Left lung (tissue), 10 donors: ENCODE data around the gene HECTD4. TPM values are rescaled to one million over a fixed set of nuclear protein-coding genes. Genes with fewer than 3 reads are reported as not detected.

Experiments
- ATAC-seq: fragments of 200-7000 bp; cut with Tn5 transposase; one replicate; pipeline ENCODE4 v1.9.1; 2020; ENCODE audit warnings: moderate library complexity
- DNase-seq, 4 donors: peaks; one replicate each; pipeline ENCODE4 v3.0.0-alpha.2; 2013 to 2020
- H3K27ac ChIP-seq, 2 donors: fragments of 200-600 bp; sonication (generic) in 1 of 2; one replicate each; pipeline versions ENCODE4 v1.5.0 to v1.8.0; 2020 to 2021
- H3K27me3 ChIP-seq, 2 donors: fragments of 200-600 bp; sonication (generic) in 1 of 2; one replicate each; pipeline versions ENCODE4 v1.5.0 to v1.8.0; 2020 to 2021
- H3K36me3 ChIP-seq, 2 donors: fragments of 200-600 bp; sonication (generic) in 1 of 2; one replicate each; pipeline versions ENCODE4 v1.5.0 to v1.8.0; 2020 to 2021
- H3K4me1 ChIP-seq, 2 donors: fragments of 200-600 bp; one replicate each; pipeline ENCODE4 v1.8.0; 2021
- H3K4me3 ChIP-seq, 2 donors: fragments of 200-600 bp; sonication (generic) in 1 of 2; one replicate each; pipeline versions ENCODE4 v1.5.0 to v1.8.0; 2020 to 2021; ENCODE audit warnings: mild to moderate bottlenecking in 1 of 2
- H3K9me3 ChIP-seq, 2 donors: fragments of 200-600 bp; sonication (generic) in 1 of 2; one replicate each; pipeline versions ENCODE4 v1.5.0 to v1.8.0; 2020 to 2021
- CTCF ChIP-seq, 2 donors: fragments of 200-600 bp; sonication (generic) in 1 of 2; IDR thresholded peaks; one replicate each; pipeline versions ENCODE4 v1.5.0 to v1.8.0; 2021; ENCODE audit warnings: antibody characterized with exemption in 2 of 2
- intact Hi-C, 2 donors: fragments of 100-400 bp; cut with DNase I; formaldehyde crosslinking; loops; one replicate each; pipeline versions ENCODE4 v1.11.2 to v1.14.2; 2022
- polyA plus RNA-seq, 6 donors: library from polyadenylated mRNA; unstranded; fragments of 120-200 nt; gene quantifications; one replicate each; pipeline ENCODE4 v1.2.1, GENCODE V29; 2013; ENCODE audit not compliant: insufficient read length in 6 of 6
- total RNA-seq, 2 donors: library from RNA; stranded (reverse); fragmentation: NEBNext Ultra II Directional; extraction: Animal tissue kit (Norgen Biotek cat#: 25700); gene quantifications; one replicate each; pipeline ENCODE4 v1.2.1, GENCODE V29; 2021
- donor health status: DM: no; HTN: yes; CAD: no.
- donor health status: DM: no; HTN: no; CAD: no.

The HECTD4 gene
- total and polyA plus RNA-seq, 8 donors, result 41.3 to 78.6 (median 64.9) TPM

- Histone ChIP-seq H3K36me3 (peaks cover 0 to 46% of the 10 kb centered on the region in 2 donors), H3K9me3 (no peaks in the 10 kb centered on the region), H3K4me1 (no peaks in the 10 kb centered on the region), H3K27ac (no peak overlapping the region), H3K4me3 (no peak overlapping the region), H3K27me3 (no peaks in the 10 kb centered on the region)
- ATAC-seq (no peak), DNase-seq (no peak)
- TF ChIP-seq CTCF (IDR thresholded peaks at IDR 0.05), result no peak
- intact Hi-C loops, result no loop called here
Measured at GRCh38 chr12:112275836-112276235, 106.4 kb downstream of the HECTD4 start.

- Histone ChIP-seq H3K36me3 (peaks cover 0 to 52% of the 10 kb centered on the region in 2 donors), H3K4me1 (no peaks in the 10 kb centered on the region), H3K27ac (no peak overlapping the region), H3K27me3 (no peaks in the 10 kb centered on the region), H3K4me3 (no peak overlapping the region), H3K9me3 (no peaks in the 10 kb centered on the region)
- ATAC-seq, result no peak
- intact Hi-C loops, result no loop called here
- TF ChIP-seq CTCF (IDR thresholded peaks at IDR 0.05), result no peak
- DNase-seq, result no peak
Measured at GRCh38 chr12:112275207-112275606, 107.0 kb downstream of the HECTD4 start.

- intact Hi-C loops, result no loop called here
- Histone ChIP-seq H3K9me3 (no peaks in the 10 kb centered on the region), H3K36me3 (peaks cover 0 to 74% of the 10 kb centered on the region in 2 donors), H3K4me1 (no peaks in the 10 kb centered on the region), H3K27me3 (no peaks in the 10 kb centered on the region), H3K4me3 (no peak overlapping the region), H3K27ac (no peak overlapping the region)
- ATAC-seq, result no peak
- TF ChIP-seq CTCF (IDR thresholded peaks at IDR 0.05), result no peak
- no peak for DNase-seq
Measured at GRCh38 chr12:112270673-112271072, 111.6 kb downstream of the HECTD4 start.

GRCh38 chr12:112266473-112266872 lies 115.8 kb downstream of the HECTD4 start:
- H3K4me3 ChIP-seq, result no peak overlapping the region
- H3K4me1 ChIP-seq, result no peaks in the 10 kb centered on the region
- peaks cover 0 to 70% of the 10 kb centered on the region in 2 donors for H3K36me3 ChIP-seq
- intact Hi-C loops, result no loop called here
- ATAC-seq, result no peak
- H3K27ac ChIP-seq, result no peak overlapping the region
- no peak for DNase-seq
- no peak for TF ChIP-seq CTCF (IDR thresholded peaks at IDR 0.05)
- H3K27me3 ChIP-seq, result no peaks in the 10 kb centered on the region
- H3K9me3 ChIP-seq, result no peaks in the 10 kb centered on the region

- H3K27me3 ChIP-seq, result no peaks in the 10 kb centered on the region
- ATAC-seq (no peak), DNase-seq (no peak)
- H3K9me3 ChIP-seq, result no peaks in the 10 kb centered on the region
- TF ChIP-seq CTCF (IDR thresholded peaks at IDR 0.05), result no peak
- no peaks in the 10 kb centered on the region for H3K4me1 ChIP-seq
- peaks cover 0 to 72% of the 10 kb centered on the region in 2 donors for H3K36me3 ChIP-seq
- intact Hi-C loops, result no loop called here
- H3K4me3 ChIP-seq, result no peak overlapping the region
- no peak overlapping the region for H3K27ac ChIP-seq
Measured at GRCh38 chr12:112261559-112261958, 120.7 kb downstream of the HECTD4 start.
